ENCODE results near the gene HTRA3.

Gene HTRA3

DNA sequence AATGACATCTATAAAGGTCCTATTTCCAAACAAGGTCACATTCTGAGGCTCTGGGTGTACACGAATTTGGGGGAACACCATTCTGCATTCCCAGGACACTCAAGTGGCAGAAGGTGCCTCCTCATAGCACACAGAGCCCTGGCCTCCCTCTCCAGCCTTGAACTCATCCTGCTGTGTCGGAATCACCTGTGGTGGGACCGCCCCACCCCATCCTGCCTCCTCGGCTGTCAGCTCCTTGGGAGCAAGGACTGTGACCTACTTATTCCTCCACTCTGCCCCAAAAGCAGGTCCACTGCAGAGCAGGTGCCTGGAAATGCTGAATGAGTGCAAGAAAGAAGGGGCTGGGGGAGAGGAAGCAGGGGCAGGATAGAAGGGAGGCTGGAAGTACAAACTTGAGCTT, 33.5 kb downstream of the HTRA3 start:
- TF ChIP-seq, protein P1, sequence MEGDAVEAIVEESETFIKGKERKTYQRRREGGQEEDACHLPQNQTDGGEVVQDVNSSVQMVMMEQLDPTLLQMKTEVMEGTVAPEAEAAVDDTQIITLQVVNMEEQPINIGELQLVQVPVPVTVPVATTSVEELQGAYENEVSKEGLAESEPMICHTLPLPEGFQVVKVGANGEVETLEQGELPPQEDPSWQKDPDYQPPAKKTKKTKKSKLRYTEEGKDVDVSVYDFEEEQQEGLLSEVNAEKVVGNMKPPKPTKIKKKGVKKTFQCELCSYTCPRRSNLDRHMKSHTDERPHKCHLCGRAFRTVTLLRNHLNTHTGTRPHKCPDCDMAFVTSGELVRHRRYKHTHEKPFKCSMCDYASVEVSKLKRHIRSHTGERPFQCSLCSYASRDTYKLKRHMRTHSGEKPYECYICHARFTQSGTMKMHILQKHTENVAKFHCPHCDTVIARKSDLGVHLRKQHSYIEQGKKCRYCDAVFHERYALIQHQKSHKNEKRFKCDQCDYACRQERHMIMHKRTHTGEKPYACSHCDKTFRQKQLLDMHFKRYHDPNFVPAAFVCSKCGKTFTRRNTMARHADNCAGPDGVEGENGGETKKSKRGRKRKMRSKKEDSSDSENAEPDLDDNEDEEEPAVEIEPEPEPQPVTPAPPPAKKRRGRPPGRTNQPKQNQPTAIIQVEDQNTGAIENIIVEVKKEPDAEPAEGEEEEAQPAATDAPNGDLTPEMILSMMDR (conservative IDR thresholded peaks at IDR 0.05; ENCODE audit: low read depth): no peak
- no peak for DNase-seq (ENCODE audit: low spot score)
- POLR2A ChIA-PET (ENCODE audit: low non-redundant PET): no interaction called here
- CTCF ChIA-PET: no interaction called here
- H3K27ac ChIP-seq: no peak overlapping the region; the same call in 1 of the 2 replicates

DNA sequence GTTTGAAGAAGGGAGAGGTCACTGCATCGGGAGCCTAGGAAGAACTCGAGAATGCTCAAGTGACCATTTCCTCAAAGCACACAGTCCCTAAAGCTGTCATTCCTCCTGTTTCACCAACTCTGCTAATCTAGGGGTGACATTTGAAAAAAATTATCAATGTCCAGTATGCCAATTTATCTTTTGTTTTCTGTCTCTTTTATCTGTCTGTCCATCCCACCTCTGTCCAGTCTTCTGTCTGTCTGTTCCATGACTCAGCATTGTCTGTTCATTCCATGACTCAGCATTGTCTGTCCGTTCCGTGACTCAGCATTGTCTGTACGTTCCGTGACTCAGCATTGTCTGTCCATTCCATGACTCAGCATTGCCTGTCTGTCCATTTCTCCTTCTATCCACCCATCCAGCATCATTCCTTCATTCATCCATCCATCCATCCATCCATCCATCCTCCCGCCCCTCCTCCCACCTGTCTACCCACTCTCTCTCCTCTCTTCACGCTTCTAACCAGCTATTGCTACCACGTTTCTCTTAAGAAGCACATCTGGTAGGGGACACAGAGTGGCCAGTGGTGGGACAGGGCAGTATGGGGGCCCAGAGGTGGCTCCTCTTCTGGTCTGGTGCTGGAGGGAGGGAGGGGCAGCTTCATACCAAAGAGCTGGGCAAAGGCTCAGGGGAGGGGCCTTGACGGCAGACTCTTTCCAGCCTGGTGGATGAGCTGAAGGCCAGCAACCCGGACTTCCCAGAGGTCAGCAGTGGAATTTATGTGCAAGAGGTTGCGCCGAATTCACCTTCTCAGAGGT, 34.1 kb downstream of the HTRA3 start:
- H3K27ac ChIP-seq: peak overlapping the region; percentile 47
- CTCF ChIA-PET: no interaction called here
- POLR2A ChIA-PET (ENCODE audit: low non-redundant PET): no interaction called here
- DNase-seq (ENCODE audit: low spot score): peak; percentile 37
- TF ChIP-seq, protein P1 (conservative IDR thresholded peaks at IDR 0.05; ENCODE audit: low read depth): no peak

DNA sequence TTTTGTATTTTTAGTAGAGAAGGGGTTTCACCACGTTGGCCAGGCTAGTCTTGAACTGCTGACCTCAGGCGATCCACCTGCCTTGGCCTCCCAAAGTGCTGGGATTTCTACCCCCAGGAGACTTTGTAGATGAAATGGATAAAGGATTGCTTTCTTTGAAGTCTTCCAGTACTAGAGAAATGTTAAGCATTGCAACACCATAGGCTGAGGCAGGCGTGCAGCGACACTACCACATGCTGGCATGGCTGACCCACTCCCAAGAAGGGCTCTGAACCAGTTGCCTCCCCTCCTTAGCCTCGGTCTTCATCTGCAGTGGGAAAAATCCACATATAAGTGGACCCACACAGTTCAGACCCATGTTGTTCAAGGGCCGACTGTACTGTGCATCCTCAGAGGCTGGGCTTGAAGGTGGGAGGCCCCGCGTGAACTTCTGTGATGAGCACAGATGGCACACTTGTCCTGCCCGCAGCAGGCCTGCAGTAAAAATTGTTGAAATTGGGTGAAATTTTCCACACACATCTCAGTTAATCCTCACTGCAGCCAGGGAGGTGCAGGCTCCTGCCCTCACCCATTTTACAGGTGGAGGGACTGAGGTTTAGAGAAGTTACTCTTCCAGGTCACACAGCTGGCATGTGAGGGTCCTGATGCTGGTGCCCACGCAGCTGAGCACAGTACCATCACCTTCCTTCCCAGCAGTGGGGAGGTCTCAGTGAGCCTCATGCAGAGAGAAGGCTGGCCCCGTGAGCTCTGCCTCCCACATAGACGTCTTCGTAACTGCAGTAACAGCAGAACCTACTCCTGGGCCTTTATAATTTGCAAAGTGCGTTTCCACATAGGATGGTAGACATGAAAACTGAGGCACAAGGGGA, 35.5 kb downstream of the HTRA3 start:
- ChIA-PET POLR2A (ENCODE audit: low non-redundant PET) (interaction anchor here (0.7 kb wide), 1 partner anchor 55 kb away, joined by 3 read pairs; no protein-coding TSS in a partner anchor), CTCF (no interaction called here)
- TF ChIP-seq, protein P1 (conservative IDR thresholded peaks at IDR 0.05; ENCODE audit: low read depth): no peak
- DNase-seq (ENCODE audit: low spot score): no peak
- H3K27ac ChIP-seq: no peak overlapping the region

DNA sequence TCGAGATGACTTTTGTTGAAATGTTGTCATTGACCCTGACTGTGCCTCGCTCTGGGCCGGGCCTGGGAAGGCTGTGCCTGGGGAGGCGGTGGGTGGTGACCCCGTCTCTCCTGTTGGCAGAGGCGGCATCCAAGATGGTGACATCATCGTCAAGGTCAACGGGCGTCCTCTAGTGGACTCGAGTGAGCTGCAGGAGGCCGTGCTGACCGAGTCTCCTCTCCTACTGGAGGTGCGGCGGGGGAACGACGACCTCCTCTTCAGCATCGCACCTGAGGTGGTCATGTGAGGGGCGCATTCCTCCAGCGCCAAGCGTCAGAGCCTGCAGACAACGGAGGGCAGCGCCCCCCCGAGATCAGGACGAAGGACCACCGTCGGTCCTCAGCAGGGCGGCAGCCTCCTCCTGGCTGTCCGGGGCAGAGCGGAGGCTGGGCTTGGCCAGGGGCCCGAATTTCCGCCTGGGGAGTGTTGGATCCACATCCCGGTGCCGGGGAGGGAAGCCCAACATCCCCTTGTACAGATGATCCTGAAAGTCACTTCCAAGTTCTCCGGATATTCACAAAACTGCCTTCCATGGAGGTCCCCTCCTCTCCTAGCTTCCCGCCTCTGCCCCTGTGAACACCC, 36.4 kb downstream of the HTRA3 start:
- POLR2A ChIA-PET (ENCODE audit: low non-redundant PET): no interaction called here
- DNase-seq (ENCODE audit: low spot score): no peak
- H3K27ac ChIP-seq: no peak overlapping the region
- CTCF ChIA-PET: no interaction called here
- TF ChIP-seq, protein P1 (conservative IDR thresholded peaks at IDR 0.05; ENCODE audit: low read depth): no peak

DNA sequence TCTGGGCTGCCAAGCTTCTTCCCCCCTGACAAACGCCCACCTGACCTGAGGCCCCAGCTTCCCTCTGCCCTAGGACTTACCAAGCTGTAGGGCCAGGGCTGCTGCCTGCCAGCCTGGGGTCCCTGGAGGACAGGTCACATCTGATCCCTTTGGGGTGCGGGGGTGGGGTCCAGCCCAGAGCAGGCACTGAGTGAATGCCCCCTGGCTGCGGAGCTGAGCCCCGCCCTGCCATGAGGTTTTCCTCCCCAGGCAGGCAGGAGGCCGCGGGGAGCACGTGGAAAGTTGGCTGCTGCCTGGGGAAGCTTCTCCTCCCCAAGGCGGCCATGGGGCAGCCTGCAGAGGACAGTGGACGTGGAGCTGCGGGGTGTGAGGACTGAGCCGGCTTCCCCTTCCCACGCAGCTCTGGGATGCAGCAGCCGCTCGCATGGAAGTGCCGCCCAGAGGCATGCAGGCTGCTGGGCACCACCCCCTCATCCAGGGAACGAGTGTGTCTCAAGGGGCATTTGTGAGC, 37.0 kb downstream of the HTRA3 start:
- DNase-seq (ENCODE audit: low spot score): no peak
- TF ChIP-seq, protein P1 (conservative IDR thresholded peaks at IDR 0.05; ENCODE audit: low read depth): no peak
- no peak overlapping the region for H3K27ac ChIP-seq
- CTCF ChIA-PET: no interaction called here
- POLR2A ChIA-PET (ENCODE audit: low non-redundant PET): no interaction called here

DNA sequence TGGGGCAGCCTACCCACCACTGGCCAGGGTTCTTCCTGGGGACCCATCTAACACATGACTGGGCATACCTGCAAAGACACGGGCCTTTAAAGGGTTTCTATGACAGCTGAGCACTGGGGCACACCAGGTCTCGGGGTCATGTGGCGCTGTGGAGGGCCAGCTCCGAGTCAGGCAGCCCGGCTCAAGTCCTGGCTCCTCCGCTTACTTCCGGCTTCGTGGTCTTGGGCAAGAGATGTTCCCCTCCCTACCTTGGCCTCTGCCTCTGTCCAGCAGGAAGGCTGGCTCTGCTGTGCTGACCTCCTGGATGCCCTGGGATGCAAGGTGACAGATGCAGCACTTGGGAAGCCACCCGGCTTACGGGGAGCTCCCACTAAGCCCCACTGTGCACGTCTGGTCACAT, 37.6 kb downstream of the HTRA3 start:
- TF ChIP-seq, protein P1 (conservative IDR thresholded peaks at IDR 0.05; ENCODE audit: low read depth): no peak
- DNase-seq (ENCODE audit: low spot score): no peak
- ChIA-PET POLR2A (ENCODE audit: low non-redundant PET) (no interaction called here), CTCF (no interaction called here)
- H3K27ac ChIP-seq: no peak overlapping the region

All from RWPE1 (cell line).